ENCODE results near the gene FMNL2. TPM values are rescaled to one million over a fixed set of nuclear protein-coding genes. Genes with fewer than 3 reads are reported as not detected.
"Not testable (repeated sequence)": the region's sequence is repeated elsewhere in the genome, so short reads cannot be mapped to it uniquely, and the experiment has no call there.

FMNL2 gene
- total RNA-seq, result 31.8 TPM

DNA sequence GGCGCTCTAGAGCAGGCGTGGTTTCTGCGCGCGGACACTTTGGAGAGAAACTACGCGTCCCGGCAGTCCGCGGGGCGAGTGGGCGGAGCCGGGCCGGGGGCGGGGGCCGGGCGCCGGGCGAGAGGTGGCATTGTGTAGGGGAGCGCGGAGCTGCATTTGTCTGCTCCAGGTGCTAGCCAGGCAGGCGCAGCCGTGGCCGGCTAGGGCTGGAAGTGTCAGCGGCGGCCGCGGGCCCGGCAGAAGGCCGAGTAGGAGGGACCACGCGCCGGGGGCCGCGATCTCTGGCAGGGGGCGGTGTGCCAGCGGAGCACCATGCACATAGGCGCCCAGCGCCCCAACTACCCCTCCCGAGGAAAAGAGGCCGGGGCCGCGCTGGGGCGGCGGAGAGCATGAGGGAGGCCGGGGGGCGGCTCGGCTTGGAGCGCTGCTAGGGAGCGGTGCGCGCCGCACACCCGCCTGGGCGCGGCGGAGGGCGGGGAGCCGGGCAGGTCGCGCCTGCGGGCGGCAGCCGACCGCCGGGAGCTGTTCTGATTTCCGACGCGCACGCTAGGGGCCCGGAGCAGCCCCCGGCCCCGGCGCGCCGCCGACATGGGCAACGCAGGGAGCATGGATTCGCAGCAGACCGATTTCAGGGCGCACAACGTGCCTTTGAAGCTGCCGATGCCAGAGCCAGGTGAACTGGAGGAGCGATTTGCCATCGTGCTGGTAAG lies at the start of gene FMNL2:
Gene FMNL2 (plus strand): TSS at position 159 of the 710 bp plus-strand sequence.
- DNase-seq (ENCODE audit: low spot score), result peak; percentile 81

DNA sequence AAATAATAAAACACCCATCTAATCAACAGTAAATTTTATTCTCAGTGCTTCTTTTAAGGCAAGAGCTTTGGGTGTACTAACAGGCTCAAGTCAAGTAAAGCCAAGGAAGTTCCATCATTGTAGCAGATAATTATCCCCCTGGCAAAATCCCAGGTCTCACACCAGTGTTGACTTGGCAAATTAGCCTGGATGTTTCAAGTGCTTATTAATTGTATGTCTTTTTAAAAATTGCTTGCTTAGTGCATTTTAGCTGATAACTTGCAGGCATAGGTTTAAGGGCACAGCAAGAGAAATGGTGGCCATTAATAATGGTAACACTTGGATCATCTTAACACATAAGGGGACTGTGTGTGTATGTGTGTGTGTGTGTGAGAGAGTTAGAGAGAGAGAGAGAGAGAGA lies 42.0 kb upstream of the FMNL2 start:
- no peak for DNase-seq (ENCODE audit: low spot score)

GRCh38 chr2:152297715-152298114 lies 37.3 kb upstream of the FMNL2 start:
- DNase-seq (ENCODE audit: low spot score), result no peak

DNA sequence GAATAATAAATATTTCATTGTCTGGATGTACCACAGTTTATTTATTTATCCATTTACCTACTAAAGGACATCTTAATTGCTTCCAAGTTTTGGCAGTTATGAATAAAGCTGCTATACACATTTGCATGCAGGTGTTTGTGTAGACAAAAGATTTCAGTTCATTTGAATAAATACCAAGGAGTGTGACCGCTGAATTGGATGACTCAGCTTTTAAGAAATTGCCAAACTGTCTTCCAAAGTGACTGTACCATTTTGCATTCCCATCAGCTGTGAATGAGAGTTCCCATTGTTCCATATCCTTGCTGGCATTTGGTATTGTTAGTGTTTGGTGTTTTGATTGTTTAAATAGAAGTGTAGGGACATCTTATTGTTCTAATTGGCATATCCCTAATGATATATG lies 36.2 kb upstream of the FMNL2 start:
- DNase-seq (ENCODE audit: low spot score), result no peak

GRCh38 chr2:152301131-152301530 lies 33.8 kb upstream of the FMNL2 start:
- no peak for DNase-seq (ENCODE audit: low spot score)

DNA sequence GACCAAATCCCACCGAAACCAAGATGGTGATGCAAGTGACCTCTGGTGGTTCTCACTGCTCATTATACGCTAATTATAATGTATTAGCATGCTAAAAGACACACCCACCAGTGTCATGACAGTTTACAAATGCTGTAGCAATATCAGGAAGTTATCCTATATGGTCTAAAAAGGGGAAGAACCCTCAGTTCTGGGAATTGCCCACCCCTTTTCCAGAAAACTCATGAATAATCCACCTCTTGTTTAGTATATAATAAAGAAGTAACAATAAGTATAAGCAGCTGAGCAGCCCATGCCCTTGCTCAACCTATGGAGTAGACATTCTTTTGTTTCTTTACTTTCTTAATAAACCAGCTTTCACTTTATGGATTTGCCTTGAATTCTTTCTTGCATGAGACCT lies 31.0 kb upstream of the FMNL2 start:
- no peak for DNase-seq (ENCODE audit: low spot score)

- no peak for DNase-seq (ENCODE audit: low spot score)
These were observed 30.1 kb upstream of the FMNL2 start for GRCh38 chr2:152304836-152305235.

- no peak for DNase-seq (ENCODE audit: low spot score)
These were observed 27.1 kb upstream of the FMNL2 start for GRCh38 chr2:152307863-152308262.

GRCh38 chr2:152309352-152310214 lies 25.4 kb upstream of the FMNL2 start:
- no peak for DNase-seq (ENCODE audit: low spot score)

GRCh38 chr2:152319822-152320570 lies 15.0 kb upstream of the FMNL2 start:
- DNase-seq (ENCODE audit: low spot score), result no peak

GRCh38 chr2:152320814-152321213 lies 14.2 kb upstream of the FMNL2 start:
- DNase-seq (ENCODE audit: low spot score), result no peak

DNA sequence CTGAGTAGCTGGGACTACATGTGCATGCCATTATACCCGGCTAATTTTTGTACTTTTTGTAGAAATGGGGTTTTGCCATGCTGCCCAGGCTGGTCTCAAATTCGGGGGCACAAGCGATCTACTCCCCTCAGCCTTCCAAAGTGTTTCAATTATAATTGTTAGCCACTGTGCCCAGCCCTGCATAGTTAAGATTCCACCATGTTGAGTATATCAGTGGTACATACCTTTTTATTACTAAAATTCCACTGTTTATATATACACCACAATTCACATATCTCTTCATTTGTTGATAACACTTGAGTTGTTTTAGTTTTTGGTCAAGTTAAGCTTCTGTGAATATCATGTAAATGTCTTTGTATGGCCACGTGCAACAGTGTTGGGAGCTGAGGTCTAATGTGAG lies 12.8 kb upstream of the FMNL2 start:
- no peak for DNase-seq (ENCODE audit: low spot score)

GRCh38 chr2:152325126-152325525 lies 9.8 kb upstream of the FMNL2 start:
- not testable (repeated sequence) for DNase-seq (ENCODE audit: low spot score)

- no peak for DNase-seq (ENCODE audit: low spot score)
These were observed 8.3 kb upstream of the FMNL2 start for GRCh38 chr2:152326710-152327109.

GRCh38 chr2:152328013-152328412 lies 7.0 kb upstream of the FMNL2 start:
- no peak for DNase-seq (ENCODE audit: low spot score)

GRCh38 chr2:152330235-152330866 lies 4.6 kb upstream of the FMNL2 start:
- DNase-seq (ENCODE audit: low spot score), result no peak

DNA sequence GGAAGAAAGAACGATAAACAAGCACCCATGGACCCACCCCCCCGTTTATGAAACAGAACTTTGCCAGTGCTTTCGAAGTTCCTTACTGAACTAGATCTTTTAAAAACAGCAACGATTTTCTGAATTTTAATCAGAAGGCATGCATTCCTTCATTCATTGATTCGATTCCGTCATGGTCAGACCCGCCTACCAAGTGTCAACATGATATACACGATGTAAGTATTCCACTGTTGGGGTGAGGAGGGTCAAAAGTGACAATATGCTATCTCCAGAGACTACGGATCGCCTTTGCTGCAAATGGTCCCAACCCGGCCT lies 316 bp upstream of the FMNL2 start:
- DNase-seq (ENCODE audit: low spot score), result no peak

DNA sequence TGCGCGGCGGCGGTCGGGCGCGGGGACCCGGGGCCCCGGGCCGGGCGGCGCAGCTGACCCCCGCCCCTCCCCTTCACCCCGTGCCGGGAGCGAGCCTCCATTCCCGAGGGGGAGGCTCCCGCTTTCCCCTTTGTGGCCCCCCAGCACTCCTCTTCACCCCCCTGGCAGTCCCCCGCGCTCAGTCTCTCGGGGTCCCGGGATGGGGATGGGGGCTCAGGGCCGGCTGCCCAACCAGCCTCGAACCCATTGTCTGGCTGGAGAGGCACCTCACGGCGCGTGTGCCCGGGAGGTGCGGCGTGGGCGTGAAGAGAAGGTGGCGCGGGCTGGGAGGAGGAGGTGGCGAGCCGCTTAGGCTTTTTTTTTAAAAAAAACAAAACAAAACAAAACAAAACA lies 748 bp downstream of the FMNL2 start:
- no peak for DNase-seq (ENCODE audit: low spot score)

DNA sequence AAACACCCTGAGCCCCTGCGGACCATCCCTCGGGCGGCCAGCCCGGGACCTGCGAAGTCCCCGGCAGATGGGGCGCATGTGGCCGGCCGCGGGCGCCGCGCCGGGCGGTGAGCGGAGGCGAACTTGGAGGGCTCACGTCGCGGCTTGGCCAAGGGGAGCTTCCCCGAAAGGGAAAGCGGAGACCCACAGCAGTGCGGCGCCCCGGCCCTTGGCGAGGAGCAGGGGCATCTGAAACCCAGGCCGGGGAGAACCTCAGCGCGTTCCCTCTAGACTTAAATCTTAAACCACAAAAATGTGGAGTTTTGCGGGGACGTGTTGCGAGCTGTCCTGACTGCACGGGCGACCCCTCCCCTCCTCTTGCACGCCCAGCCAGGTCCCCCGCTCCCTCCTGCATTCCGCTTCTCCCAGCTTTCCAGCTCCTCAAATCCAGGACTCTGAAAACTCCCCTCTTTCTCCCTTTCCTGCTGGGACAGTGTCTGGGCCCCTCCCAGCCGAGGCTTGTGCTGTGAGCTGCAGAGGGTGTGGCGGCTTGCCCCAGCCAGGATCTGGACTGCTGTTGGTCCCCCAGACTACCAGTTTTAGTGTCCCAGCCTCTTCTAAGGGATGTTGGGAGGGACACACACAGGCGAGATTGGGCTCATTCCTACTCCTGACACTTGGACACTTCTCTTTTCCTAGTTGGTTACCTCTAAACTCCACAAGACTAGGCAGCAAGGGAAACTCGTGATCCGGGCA lies 1.3 kb downstream of the FMNL2 start:
- DNase-seq (ENCODE audit: low spot score), result peak; percentile 53

GRCh38 chr2:152336854-152337510 lies 2.0 kb downstream of the FMNL2 start:
- DNase-seq (ENCODE audit: low spot score), result no peak

- no peak for DNase-seq (ENCODE audit: low spot score)
These were observed 2.5 kb downstream of the FMNL2 start for GRCh38 chr2:152337511-152337903.
